BJ (cell line): ENCODE data around the gene SDHB. TPM values are rescaled to one million over a fixed set of nuclear protein-coding genes. Genes with fewer than 3 reads are reported as not detected.
A peak's percentile ranks its signal among the peaks of the same experiment; 100 is the strongest.

Source experiments
- CTCF ChIA-PET: fragments of 350-600 bp; formaldehyde crosslinking; extraction: SDS; loops from one replicate; lab custom pipeline; 2021; ENCODE audit warnings: antibody characterized with exemption, inconsistent platforms; lab: Yijun Ruan, JAX
- POLR2A ChIA-PET: fragments of 300-600 bp; sonication (Branson Sonifier 250); formaldehyde crosslinking; extraction: SDS; loops from one replicate; lab custom pipeline; 2021; ENCODE audit warnings: antibody characterized with exemption; lab: Charles Lee
- DNase-seq: peaks from one replicate; pipeline ENCODE4 v3.0.0-alpha.2; 2011; ENCODE audit warnings: low read depth
- H3K27me3 ChIP-seq: 2 replicates; pipeline ENCODE4 v1.6.0; 2011; ENCODE audit warnings: low read length; ENCODE audit not compliant: control insufficient read depth, insufficient read depth
- H3K36me3 ChIP-seq: 2 replicates; pipeline ENCODE4 v1.5.1; 2011; ENCODE audit warnings: low read length; ENCODE audit not compliant: control insufficient read depth, insufficient read depth
- H3K4me3 ChIP-seq: 2 replicates; pipeline ENCODE4 v1.5.1; 2011; ENCODE audit warnings: low read depth, mild to moderate bottlenecking, control low read depth, low read length
- polyA plus RNA-seq: library from polyadenylated mRNA; depleted of rRNA; stranded (reverse); fragments of >200 nt; gene quantifications from 2 replicates; pipeline ENCODE4 v1.2.3, GENCODE V29; 2011
- TF ChIP-seq, protein P1 (sequence below): IDR thresholded peaks from 2 replicates; pipeline ENCODE4 v1.5.1; 2011; ENCODE audit warnings: low read depth, mild to moderate bottlenecking, control low read depth, inconsistent platforms, low read length, moderate library complexity; ENCODE audit not compliant: insufficient read depth

Gene SDHB
- polyA plus RNA-seq, 1 experiment, result 115 TPM

DNA sequence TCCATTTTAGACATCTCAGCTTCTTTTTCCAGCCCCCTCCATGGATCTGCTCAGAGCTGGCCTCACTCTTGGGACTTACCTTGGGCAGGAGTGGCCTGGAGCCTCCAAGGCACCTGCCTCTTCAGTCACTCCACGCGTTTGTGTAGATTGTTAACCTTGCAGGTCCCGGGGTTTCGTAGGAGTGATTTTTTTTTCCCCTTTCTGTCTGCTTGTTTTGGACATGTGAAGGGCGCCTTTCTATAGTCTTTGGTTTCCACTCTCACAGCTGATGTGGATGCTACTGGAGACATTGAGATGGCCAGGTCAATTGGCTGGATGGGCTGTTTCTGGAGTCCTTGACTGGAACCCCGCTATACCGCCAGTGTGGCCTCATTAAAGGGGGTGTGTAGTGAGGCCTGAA lies 2.0 kb upstream of the SDHB start:
- TF ChIP-seq, protein P1, sequence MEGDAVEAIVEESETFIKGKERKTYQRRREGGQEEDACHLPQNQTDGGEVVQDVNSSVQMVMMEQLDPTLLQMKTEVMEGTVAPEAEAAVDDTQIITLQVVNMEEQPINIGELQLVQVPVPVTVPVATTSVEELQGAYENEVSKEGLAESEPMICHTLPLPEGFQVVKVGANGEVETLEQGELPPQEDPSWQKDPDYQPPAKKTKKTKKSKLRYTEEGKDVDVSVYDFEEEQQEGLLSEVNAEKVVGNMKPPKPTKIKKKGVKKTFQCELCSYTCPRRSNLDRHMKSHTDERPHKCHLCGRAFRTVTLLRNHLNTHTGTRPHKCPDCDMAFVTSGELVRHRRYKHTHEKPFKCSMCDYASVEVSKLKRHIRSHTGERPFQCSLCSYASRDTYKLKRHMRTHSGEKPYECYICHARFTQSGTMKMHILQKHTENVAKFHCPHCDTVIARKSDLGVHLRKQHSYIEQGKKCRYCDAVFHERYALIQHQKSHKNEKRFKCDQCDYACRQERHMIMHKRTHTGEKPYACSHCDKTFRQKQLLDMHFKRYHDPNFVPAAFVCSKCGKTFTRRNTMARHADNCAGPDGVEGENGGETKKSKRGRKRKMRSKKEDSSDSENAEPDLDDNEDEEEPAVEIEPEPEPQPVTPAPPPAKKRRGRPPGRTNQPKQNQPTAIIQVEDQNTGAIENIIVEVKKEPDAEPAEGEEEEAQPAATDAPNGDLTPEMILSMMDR, result no peak
- Histone ChIP-seq H3K4me3 (no peak overlapping the region), H3K27me3 (no peaks in the 10 kb centered on the region; the same call in 1 of the 2 replicates), H3K36me3 (no peaks in the 10 kb centered on the region)
- DNase-seq, result no peak
- CTCF ChIA-PET, result interaction anchor here (0.6 to 2.9 kb wide), 3 partner anchors 182 to 281 kb away, joined by 3 to 9 read pairs (median 4); no protein-coding TSS in a partner anchor
- POLR2A ChIA-PET, result no interaction called here

DNA sequence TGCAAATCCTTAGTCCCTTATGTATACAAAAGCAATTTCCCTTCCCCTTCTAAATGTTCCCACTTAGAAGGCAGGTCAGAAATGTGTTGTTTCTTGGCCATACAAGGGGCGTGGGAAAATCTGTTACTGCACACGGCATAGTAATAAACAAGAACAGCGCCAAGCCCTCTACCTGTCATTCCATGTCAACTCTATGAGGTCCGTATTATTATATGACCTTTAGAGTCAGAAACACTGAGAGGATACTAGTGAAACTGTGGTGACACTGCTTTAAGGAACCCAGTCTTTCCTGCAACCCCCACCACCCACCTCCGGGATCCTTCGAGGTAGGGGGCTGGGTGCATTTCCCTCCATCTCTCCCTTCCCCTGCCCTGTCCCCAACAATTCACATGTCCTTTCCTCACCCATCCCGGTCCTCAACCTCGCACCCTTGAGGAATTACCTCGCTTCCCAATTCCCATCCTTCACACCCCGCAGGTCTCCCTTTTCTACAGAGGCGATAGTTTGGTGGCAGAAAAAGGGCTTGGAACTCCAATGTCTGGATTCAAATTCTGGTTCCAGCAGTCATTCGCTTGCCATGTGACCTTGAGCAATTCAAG lies 647 bp downstream of the SDHB start:
- H3K36me3 ChIP-seq, result peaks cover 2% of the 10 kb centered on the region; the same call in 1 of the 2 replicates
- DNase-seq, result no peak
- ChIA-PET POLR2A (interaction anchor here (0.6 kb wide), 1 partner anchor 415 kb away, joined by 3 read pairs; no protein-coding TSS in a partner anchor), CTCF (interaction anchor here (0.9 to 3.1 kb wide), 2 partner anchors 101 to 284 kb away, joined by 3 to 11 read pairs; no protein-coding TSS in a partner anchor)
- TF ChIP-seq, protein P1, result no peak
- H3K27me3 ChIP-seq, result no peaks in the 10 kb centered on the region; the same call in 1 of the 2 replicates
- H3K4me3 ChIP-seq, result peak overlapping the region; percentile 98

DNA sequence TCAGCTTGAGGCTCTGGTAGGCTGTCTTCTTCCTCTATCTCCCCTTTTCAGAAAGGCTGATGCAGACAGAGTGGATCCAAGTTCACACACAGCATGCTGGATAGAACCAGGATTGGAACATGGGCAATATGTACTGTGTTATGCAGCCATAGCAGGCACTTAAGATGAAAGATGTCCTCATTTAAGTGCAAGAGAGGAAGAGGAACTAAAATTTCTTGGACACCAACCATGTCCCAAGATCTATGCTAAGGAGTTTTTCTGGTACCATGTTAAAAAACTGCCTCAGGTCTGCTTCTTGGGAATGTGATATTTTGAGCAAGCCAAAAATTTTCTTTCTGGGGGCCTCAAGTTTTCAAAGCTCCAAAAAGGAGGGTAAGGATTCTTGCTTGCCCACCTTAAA lies 1.2 kb downstream of the SDHB start:
- no peak for DNase-seq
- CTCF ChIA-PET, result interaction anchor here (0.9 to 3.1 kb wide), 5 partner anchors 30 to 284 kb away, joined by 3 to 11 read pairs (median 3); no protein-coding TSS in a partner anchor
- POLR2A ChIA-PET, result no interaction called here
- Histone ChIP-seq H3K27me3 (no peaks in the 10 kb centered on the region), H3K4me3 (peak overlapping the region; percentile 98; the same call in 1 of the 2 replicates), H3K36me3 (peaks cover 2% of the 10 kb centered on the region; the same call in 1 of the 2 replicates)
- TF ChIP-seq, protein P1, result no peak

DNA sequence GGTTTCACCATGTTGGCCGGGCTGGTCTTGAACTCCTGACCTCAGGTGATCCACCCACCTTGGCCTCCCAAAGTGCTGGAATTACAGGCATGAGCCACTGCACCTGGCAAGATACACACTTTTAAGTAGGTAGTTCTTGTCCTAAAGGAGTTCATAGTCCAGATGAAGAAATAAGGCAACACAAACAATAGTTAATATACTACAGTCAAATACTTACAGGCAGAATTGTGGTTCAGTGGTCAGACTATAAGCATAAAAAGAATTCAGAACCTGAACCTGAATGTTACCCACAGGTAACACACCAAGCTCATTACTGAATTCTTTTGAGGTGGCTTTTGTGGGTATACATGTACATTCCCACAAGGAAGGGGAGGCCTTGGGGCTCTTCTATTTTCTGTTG lies 1.8 kb downstream of the SDHB start:
- Histone ChIP-seq H3K4me3 (no peak overlapping the region), H3K27me3 (no peaks in the 10 kb centered on the region), H3K36me3 (peaks cover 2% of the 10 kb centered on the region; the same call in 1 of the 2 replicates)
- ChIA-PET POLR2A (no interaction called here), CTCF (interaction anchor here (0.9 to 3.1 kb wide), 5 partner anchors 30 to 285 kb away, joined by 3 to 11 read pairs (median 3); no protein-coding TSS in a partner anchor)
- no peak for DNase-seq
- TF ChIP-seq, protein P1, result no peak

DNA sequence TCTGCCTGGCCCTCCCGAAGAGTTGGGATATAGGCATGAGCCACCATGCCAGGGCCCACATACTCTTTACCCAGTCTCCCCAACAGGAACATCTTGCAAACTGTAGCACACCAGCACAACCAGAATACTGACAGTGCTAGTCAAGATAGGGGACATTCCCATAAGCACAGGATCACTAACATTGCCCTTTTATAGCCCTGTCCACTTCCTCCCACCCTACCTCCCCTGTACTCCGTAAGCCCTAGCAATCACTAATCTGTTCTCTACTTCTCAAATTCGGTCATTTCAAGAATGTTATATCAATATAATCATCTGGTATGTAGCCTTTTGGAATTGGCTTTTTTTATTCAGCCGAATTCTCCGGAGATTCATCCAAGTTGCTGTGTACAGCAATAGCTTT lies 5.9 kb downstream of the SDHB start:
- no peaks in the 10 kb centered on the region for H3K27me3 ChIP-seq
- peaks cover 7% of the 10 kb centered on the region for H3K36me3 ChIP-seq
- POLR2A ChIA-PET, result no interaction called here
- H3K4me3 ChIP-seq, result no peak overlapping the region
- no peak for DNase-seq
- TF ChIP-seq, protein P1, result no peak
- CTCF ChIA-PET, result interaction anchor here (0.6 to 6.3 kb wide), 4 partner anchors 9 to 97 kb away, joined by 3 to 81 read pairs (median 38); no protein-coding TSS in a partner anchor
